ENCODE data around the gene EMSY. TPM values are rescaled to one million over a fixed set of nuclear protein-coding genes. Genes with fewer than 3 reads are reported as not detected.

The EMSY gene
- total RNA-seq, 1 experiment from 2014 or later = 29.3 TPM

GRCh38 chr11:76512851-76513653 lies 68.2 kb downstream of the EMSY start:
- whole genome bisulfite sequencing (ENCODE audit: extremely low coverage, insufficient read length, low lambda C conversion rate) = no CpG with 5 or more reads among the region's 1 CpG
- H3T11ph ChIP-seq (ENCODE audit: low read length) = no peak overlapping the region
- H3K9ac ChIP-seq (ENCODE audit: extremely low read depth, insufficient read length, low read length) = no peak overlapping the region
- H3K4me3 Mint-ChIP-seq = no peak overlapping the region
- H3K27me3 Mint-ChIP-seq (ENCODE audit: low read depth) = no peaks in the 10 kb centered on the region
- H3K27me3 ChIP-seq (ENCODE audit: insufficient read depth, low read length) = no peaks in the 10 kb centered on the region
- no peak overlapping the region for H2AK5ac ChIP-seq (ENCODE audit: insufficient read length, low read length)
- DNase-seq = no peak
- no peaks in the 10 kb centered on the region for H4K20me1 ChIP-seq (ENCODE audit: control insufficient read depth, insufficient read depth, insufficient read length)
- H3K18ac ChIP-seq (ENCODE audit: insufficient read length, low read depth, low read length) = no peak overlapping the region
- H3K23me2 ChIP-seq (ENCODE audit: insufficient read length, low read depth, low read length, poor library complexity, severe bottlenecking) = no peaks in the 10 kb centered on the region
- H3K9me3 Mint-ChIP-seq = 0 out of 5 replicates have a peak, but pooled peaks cover 0 to 2% of the 10 kb centered on the region in 2 experiments
- H3K56ac ChIP-seq (ENCODE audit: insufficient read length, low read depth, low read length) = no peak overlapping the region
- H4K91ac ChIP-seq (ENCODE audit: insufficient read length, low read depth, low read length) = no peak overlapping the region
- no peak overlapping the region for H3K27ac ChIP-seq (ENCODE audit: insufficient read length, low read depth, low read length)
- peaks cover 7 to 12% of the 10 kb centered on the region in 2 experiments for H3K4me1 Mint-ChIP-seq
- H2BK12ac ChIP-seq (ENCODE audit: insufficient read length, low read depth, low read length) = no peak overlapping the region
- no peaks in the 10 kb centered on the region for H3K79me2 ChIP-seq (ENCODE audit: insufficient read depth, low read length)
- no peaks in the 10 kb centered on the region for H3K9me3 ChIP-seq (ENCODE audit: control insufficient read depth, low read depth, low read length)
- peak overlapping the region in 1 of 3 experiments; percentile 55; a peak in 1 of 7 replicates for H3K27ac Mint-ChIP-seq
- no peaks in the 10 kb centered on the region; the same call in 1 of the 2 replicates for H3K4me1 ChIP-seq (ENCODE audit: insufficient read depth, low read length)
- H2BK120ac ChIP-seq (ENCODE audit: low read depth, low read length, poor library complexity, severe bottlenecking) = no peak overlapping the region
- no peak overlapping the region for H2BK5ac ChIP-seq (ENCODE audit: insufficient read length, low read length)
- no peaks in the 10 kb centered on the region for H3K79me1 ChIP-seq (ENCODE audit: insufficient read depth, low read depth, low read length, poor library complexity, severe bottlenecking)
- TF ChIP-seq, protein P1, sequence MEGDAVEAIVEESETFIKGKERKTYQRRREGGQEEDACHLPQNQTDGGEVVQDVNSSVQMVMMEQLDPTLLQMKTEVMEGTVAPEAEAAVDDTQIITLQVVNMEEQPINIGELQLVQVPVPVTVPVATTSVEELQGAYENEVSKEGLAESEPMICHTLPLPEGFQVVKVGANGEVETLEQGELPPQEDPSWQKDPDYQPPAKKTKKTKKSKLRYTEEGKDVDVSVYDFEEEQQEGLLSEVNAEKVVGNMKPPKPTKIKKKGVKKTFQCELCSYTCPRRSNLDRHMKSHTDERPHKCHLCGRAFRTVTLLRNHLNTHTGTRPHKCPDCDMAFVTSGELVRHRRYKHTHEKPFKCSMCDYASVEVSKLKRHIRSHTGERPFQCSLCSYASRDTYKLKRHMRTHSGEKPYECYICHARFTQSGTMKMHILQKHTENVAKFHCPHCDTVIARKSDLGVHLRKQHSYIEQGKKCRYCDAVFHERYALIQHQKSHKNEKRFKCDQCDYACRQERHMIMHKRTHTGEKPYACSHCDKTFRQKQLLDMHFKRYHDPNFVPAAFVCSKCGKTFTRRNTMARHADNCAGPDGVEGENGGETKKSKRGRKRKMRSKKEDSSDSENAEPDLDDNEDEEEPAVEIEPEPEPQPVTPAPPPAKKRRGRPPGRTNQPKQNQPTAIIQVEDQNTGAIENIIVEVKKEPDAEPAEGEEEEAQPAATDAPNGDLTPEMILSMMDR (conservative IDR thresholded peaks at IDR 0.05) = peak; percentile 67; the same call in 2 of the 3 replicates
- H3K4me2 ChIP-seq (ENCODE audit: insufficient read depth, insufficient read length, low read length) = no peak overlapping the region
- H2BK15ac ChIP-seq (ENCODE audit: low read depth, low read length) = no peak overlapping the region
- H3K14ac ChIP-seq (ENCODE audit: insufficient read depth, low read length) = no peak overlapping the region
- peaks cover 3 to 6% (median 6%) of the 10 kb centered on the region in 3 experiments; a peak in 5 of 7 replicates for H3K36me3 Mint-ChIP-seq (ENCODE audit: insufficient read depth in 1 of 3, low read depth in 3 of 3)
- H4K5ac ChIP-seq (ENCODE audit: insufficient read length, low read depth, low read length) = no peak overlapping the region
- no peak overlapping the region for H3K4ac ChIP-seq (ENCODE audit: low read depth, low read length)
- no peak overlapping the region for H2AFZ ChIP-seq (ENCODE audit: low read length)
- no peak overlapping the region for H4K8ac ChIP-seq (replicated peaks; ENCODE audit: insufficient read length, low read depth, low read length)
- H3K23ac ChIP-seq (ENCODE audit: insufficient read length, low read depth, low read length) = no peak overlapping the region
- no peak overlapping the region for H2BK20ac ChIP-seq (ENCODE audit: low read depth, low read length, poor library complexity, severe bottlenecking)

Measured in H9 (cell line).